Calu3 (cell line): Measurements from ENCODE around the gene SPOCD1. TPM values are rescaled to one million over a fixed set of nuclear protein-coding genes. Genes with fewer than 3 reads are reported as not detected.

ENCODE experiments used
- BruUV-seq: library from RNA; stranded (reverse); fragments of 400-500 nt; replicated peaks from 2 replicates; lab custom pipeline; 2021; lab: Mats Ljungman, UMichigan
- CTCF ChIA-PET: fragments of 300-600 bp; sonication (Branson Sonifier 250); formaldehyde crosslinking; loops from one replicate; lab custom pipeline; 2022; ENCODE audit warnings: antibody characterized with exemption; lab: Charles Lee
- DNase-seq: peaks from one replicate; pipeline ENCODE4 v3.0.0; 2022
- H3K27ac Mint-ChIP-seq: one replicate; pipeline ENCODE4 v1.8.0; 2022; ENCODE audit warnings: mixed read lengths; ENCODE audit not compliant: unreplicated experiment
- H3K27me3 Mint-ChIP-seq: one replicate; pipeline ENCODE4 v1.8.0; 2022; ENCODE audit warnings: mixed read lengths; ENCODE audit not compliant: unreplicated experiment
- H3K36me3 Mint-ChIP-seq: one replicate; pipeline ENCODE4 v1.8.0; 2022; ENCODE audit warnings: mild to moderate bottlenecking, moderate library complexity, mixed read lengths; ENCODE audit not compliant: insufficient read depth, unreplicated experiment
- H3K4me1 Mint-ChIP-seq: one replicate; pipeline ENCODE4 v1.8.0; 2022; ENCODE audit warnings: mild to moderate bottlenecking, low read depth, mixed read lengths; ENCODE audit not compliant: unreplicated experiment
- H3K4me3 Mint-ChIP-seq: one replicate; pipeline ENCODE4 v1.8.0; 2022; ENCODE audit warnings: mild to moderate bottlenecking, low read depth, moderate library complexity, mixed read lengths; ENCODE audit not compliant: unreplicated experiment
- H3K9me3 Mint-ChIP-seq: one replicate; pipeline ENCODE4 v1.8.0; 2022; ENCODE audit warnings: low read depth, mixed read lengths; ENCODE audit not compliant: unreplicated experiment
- intact Hi-C: fragments of 100-400 bp; cut with micrococcal nuclease; formaldehyde crosslinking; loops from one replicate; pipeline ENCODE4 v1.10.0; 2022; ENCODE audit not compliant: unreplicated experiment
- total RNA-seq: library from RNA; stranded (reverse); gene quantifications from 2 replicates; pipeline ENCODE4 v1.2.3, GENCODE V29; 2022
- TF ChIP-seq, protein P1 (sequence below): fragments of 200-600 bp; IDR thresholded peaks from one replicate; pipeline ENCODE4 v1.8.0; 2022; ENCODE audit warnings: antibody characterized with exemption; ENCODE audit not compliant: unreplicated experiment

The SPOCD1 gene
- total RNA-seq, 1 experiment from 2014 or later = 6.3 TPM

DNA sequence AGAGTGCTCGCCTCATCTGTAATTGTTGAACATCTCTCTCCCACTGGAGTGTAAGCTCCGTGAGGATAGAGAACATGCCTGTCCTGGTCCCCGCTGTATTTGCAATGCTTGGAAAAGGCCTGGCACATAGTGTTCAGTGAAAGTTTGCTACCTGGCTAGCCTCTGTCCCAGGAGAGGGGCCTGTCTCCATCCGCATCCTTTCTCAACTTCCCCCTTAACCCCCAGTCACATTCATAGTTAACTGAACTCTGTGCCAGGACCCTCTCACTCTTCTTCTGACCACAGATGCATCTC is 15.2 kb downstream of the SPOCD1 start:
- intact Hi-C loops = no loop called here
- peaks cover 30% of the 10 kb centered on the region for H3K4me1 Mint-ChIP-seq
- peaks cover 4% of the 10 kb centered on the region for H3K36me3 Mint-ChIP-seq
- no peak for DNase-seq
- peaks cover 8% of the 10 kb centered on the region for H3K27me3 Mint-ChIP-seq
- no peak overlapping the region for H3K27ac Mint-ChIP-seq
- BruUV-seq = no TSS peak
- no peak overlapping the region for H3K4me3 Mint-ChIP-seq
- CTCF ChIA-PET = interaction anchor here (0.6 kb wide), 1 partner anchor 604 kb away, joined by 3 read pairs; no protein-coding TSS in a partner anchor
- TF ChIP-seq, protein P1, sequence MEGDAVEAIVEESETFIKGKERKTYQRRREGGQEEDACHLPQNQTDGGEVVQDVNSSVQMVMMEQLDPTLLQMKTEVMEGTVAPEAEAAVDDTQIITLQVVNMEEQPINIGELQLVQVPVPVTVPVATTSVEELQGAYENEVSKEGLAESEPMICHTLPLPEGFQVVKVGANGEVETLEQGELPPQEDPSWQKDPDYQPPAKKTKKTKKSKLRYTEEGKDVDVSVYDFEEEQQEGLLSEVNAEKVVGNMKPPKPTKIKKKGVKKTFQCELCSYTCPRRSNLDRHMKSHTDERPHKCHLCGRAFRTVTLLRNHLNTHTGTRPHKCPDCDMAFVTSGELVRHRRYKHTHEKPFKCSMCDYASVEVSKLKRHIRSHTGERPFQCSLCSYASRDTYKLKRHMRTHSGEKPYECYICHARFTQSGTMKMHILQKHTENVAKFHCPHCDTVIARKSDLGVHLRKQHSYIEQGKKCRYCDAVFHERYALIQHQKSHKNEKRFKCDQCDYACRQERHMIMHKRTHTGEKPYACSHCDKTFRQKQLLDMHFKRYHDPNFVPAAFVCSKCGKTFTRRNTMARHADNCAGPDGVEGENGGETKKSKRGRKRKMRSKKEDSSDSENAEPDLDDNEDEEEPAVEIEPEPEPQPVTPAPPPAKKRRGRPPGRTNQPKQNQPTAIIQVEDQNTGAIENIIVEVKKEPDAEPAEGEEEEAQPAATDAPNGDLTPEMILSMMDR = no peak
- no peaks in the 10 kb centered on the region for H3K9me3 Mint-ChIP-seq

DNA sequence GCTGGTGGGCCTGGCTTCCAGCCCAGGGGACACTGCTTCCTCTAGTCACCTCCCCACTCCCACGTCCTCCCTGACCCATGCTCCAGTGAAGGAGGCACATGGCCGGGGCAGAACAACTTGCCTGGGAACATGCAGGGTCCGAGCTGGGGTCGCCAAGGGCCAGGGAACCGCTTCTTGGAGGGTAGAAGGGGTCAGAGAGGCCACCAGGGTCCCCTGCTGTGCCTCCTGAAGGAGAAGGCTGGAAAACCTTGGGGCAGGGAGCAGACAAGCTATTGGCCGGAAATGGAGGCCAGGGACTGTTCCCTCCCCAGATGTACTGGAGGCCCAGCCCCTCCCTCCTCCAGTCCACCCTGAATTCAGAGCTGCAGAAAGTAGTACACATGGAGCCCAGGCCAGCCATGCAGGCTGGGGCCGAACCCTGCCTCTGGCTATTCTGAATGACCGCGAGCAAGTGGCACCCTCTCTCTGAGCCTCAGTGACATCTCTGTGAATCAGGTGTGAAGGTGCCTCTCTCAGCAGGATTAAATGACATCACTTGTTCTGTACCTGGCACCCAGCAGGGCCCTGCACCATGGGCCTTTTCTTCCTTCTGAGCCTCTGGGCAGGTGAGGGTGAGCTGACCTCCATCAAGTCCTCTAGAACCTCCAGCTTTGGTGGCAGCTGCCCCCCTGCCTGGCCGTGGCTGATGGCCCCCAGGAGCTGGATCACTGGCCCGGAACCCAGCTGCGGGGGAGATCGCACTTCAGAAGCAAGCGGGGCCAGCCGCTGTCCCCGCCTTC is 15.7 kb downstream of the SPOCD1 start:
- TF ChIP-seq, protein P1 = no peak
- no peak overlapping the region for H3K27ac Mint-ChIP-seq
- H3K36me3 Mint-ChIP-seq = peaks cover 4% of the 10 kb centered on the region
- peaks cover 30% of the 10 kb centered on the region for H3K4me1 Mint-ChIP-seq
- peaks cover 8% of the 10 kb centered on the region for H3K27me3 Mint-ChIP-seq
- BruUV-seq = no TSS peak
- CTCF ChIA-PET = interaction anchor here (0.6 to 1.4 kb wide), 2 partner anchors 15 to 140 kb away, joined by 4 to 5 read pairs; partner anchors contain the start of gene SPOCD1
- no peak overlapping the region for H3K4me3 Mint-ChIP-seq
- no peaks in the 10 kb centered on the region for H3K9me3 Mint-ChIP-seq
- DNase-seq = no peak
- intact Hi-C loops = no loop called here

DNA sequence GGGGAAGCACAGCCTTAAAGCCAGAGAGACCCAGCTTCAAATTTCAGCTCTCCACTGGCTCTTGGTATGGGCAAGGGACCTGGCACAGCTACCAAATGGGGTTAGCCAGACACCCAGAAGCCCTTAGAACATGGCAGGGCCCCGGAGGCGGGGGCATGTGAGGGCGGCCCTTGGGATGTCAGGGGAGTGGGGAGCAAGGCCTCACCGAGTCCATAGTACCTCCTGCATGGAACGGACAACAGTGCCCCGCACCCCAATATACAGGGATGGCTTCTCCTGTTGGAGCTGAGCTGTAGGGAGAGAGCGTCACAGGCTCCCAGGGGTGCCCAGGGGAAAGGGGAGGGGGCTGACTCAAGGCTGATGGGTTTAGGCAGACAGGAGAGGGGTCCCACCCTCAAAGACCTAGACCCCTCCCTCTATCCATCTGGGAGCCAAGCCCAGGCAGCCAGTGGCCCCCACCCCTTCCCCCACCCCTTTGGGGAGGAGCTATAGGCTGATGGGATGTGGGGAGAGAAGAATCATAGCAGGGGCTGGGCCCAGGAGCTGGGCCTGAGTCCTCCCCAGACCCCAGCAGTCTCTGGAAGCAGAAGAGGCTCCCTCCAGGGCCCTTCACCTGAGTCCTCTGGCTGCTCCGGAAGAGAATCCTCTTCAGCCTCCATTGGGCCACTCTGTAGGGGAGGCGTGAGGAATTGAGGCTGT is 16.5 kb downstream of the SPOCD1 start:
- H3K9me3 Mint-ChIP-seq = no peaks in the 10 kb centered on the region
- H3K36me3 Mint-ChIP-seq = peaks cover 4% of the 10 kb centered on the region
- H3K4me3 Mint-ChIP-seq = no peak overlapping the region
- H3K27ac Mint-ChIP-seq = peak overlapping the region; percentile 60
- TF ChIP-seq, protein P1 = no peak
- CTCF ChIA-PET = interaction anchor here (0.6 to 2.2 kb wide), 3 partner anchors 10 to 141 kb away, joined by 4 to 15 read pairs (median 5); partner anchors contain the start of gene SPOCD1
- peaks cover 30% of the 10 kb centered on the region for H3K4me1 Mint-ChIP-seq
- no TSS peak for BruUV-seq
- intact Hi-C loops = no loop called here
- no peak for DNase-seq
- peaks cover 8% of the 10 kb centered on the region for H3K27me3 Mint-ChIP-seq

DNA sequence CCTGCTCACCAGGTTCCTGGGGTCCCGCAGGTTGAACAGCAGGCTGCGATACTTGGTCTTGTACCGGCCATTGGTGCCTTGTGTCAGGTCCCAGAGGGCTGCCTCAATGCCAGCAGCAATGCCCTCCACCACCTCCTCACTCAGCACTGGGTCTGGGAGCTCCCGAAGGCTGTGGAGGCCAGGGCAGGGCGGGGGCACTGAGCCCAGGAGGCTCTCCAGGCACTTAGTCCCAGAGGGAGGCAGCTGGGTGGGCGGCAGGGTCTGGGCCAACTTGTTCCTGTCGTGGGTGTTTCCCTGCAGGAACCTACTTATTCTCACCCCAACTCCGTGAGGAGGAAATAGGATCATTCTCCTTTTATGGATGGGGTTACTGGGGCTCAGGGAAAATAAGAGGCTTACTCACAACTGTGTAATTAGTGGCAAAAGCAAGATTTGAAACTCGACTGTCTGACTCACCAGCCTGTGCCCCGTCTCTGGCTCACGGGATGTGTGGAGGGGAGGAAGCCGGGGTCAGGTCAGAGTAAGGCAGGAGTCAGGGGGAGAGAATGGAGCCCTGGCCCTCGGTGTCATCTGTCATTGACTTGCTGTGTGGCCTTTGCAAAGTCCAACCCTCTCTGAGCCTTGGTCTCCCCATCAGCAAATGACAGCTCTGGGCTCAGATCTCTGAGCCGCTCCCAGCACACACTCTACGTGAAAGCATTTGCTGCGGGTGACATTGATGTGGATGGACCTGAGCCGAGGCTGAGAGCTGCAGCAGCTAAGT is 17.2 kb downstream of the SPOCD1 start:
- peak overlapping the region; percentile 60 for H3K27ac Mint-ChIP-seq
- peaks cover 30% of the 10 kb centered on the region for H3K4me1 Mint-ChIP-seq
- H3K36me3 Mint-ChIP-seq = peaks cover 4% of the 10 kb centered on the region
- intact Hi-C loops = no loop called here
- TF ChIP-seq, protein P1 = no peak
- peak; percentile 56 for DNase-seq
- no TSS peak for BruUV-seq
- no peaks in the 10 kb centered on the region for H3K9me3 Mint-ChIP-seq
- H3K27me3 Mint-ChIP-seq = peaks cover 8% of the 10 kb centered on the region
- CTCF ChIA-PET = interaction anchor here (0.5 to 2.2 kb wide), 4 partner anchors 10 to 167 kb away, joined by 4 to 15 read pairs (median 6); partner anchors contain the start of gene SPOCD1
- H3K4me3 Mint-ChIP-seq = peak overlapping the region; percentile 48
